ENCODE data around the gene KDM5A.

The KDM5A gene

GRCh38 chr12:272942-273341 lies 116.2 kb downstream of the KDM5A start:
- Histone ChIP-seq H3K9ac (ENCODE audit: low read length) (no peak overlapping the region), H3K4me1 (ENCODE audit: control insufficient read depth, insufficient read depth, low read length) (no peaks in the 10 kb centered on the region), H3K4me3 (ENCODE audit: low read depth, low read length) (no peak overlapping the region), H3K27me3 (ENCODE audit: control insufficient read depth, insufficient read depth, low read length) (no peaks in the 10 kb centered on the region), H3K27ac (ENCODE audit: low read depth, low read length) (no peak overlapping the region), H3K36me3 (ENCODE audit: control insufficient read depth, insufficient read depth, low read length) (no peaks in the 10 kb centered on the region), H3K9me3 (ENCODE audit: control insufficient read depth, insufficient read depth, low read depth, low read length) (no peaks in the 10 kb centered on the region)

GRCh38 chr12:271161-271560 lies 118.0 kb downstream of the KDM5A start:
- no peak overlapping the region for H3K4me3 ChIP-seq (ENCODE audit: low read depth, low read length)
- H3K27ac ChIP-seq (ENCODE audit: low read depth, low read length), result no peak overlapping the region
- H3K9ac ChIP-seq (ENCODE audit: low read length), result no peak overlapping the region
- no peaks in the 10 kb centered on the region for H3K36me3 ChIP-seq (ENCODE audit: control insufficient read depth, insufficient read depth, low read length)
- H3K4me1 ChIP-seq (ENCODE audit: control insufficient read depth, insufficient read depth, low read length), result no peaks in the 10 kb centered on the region
- no peaks in the 10 kb centered on the region for H3K27me3 ChIP-seq (ENCODE audit: control insufficient read depth, insufficient read depth, low read length)
- no peaks in the 10 kb centered on the region for H3K9me3 ChIP-seq (ENCODE audit: control insufficient read depth, insufficient read depth, low read depth, low read length)

GRCh38 chr12:269191-269590 lies 119.9 kb downstream of the KDM5A start:
- Histone ChIP-seq H3K4me1 (ENCODE audit: control insufficient read depth, insufficient read depth, low read length) (no peaks in the 10 kb centered on the region), H3K4me3 (ENCODE audit: low read depth, low read length) (no peak overlapping the region), H3K36me3 (ENCODE audit: control insufficient read depth, insufficient read depth, low read length) (no peaks in the 10 kb centered on the region), H3K27me3 (ENCODE audit: control insufficient read depth, insufficient read depth, low read length) (no peaks in the 10 kb centered on the region), H3K27ac (ENCODE audit: low read depth, low read length) (no peak overlapping the region), H3K9me3 (ENCODE audit: control insufficient read depth, insufficient read depth, low read depth, low read length) (no peaks in the 10 kb centered on the region), H3K9ac (ENCODE audit: low read length) (no peak overlapping the region)

GRCh38 chr12:268483-268840 lies 120.7 kb downstream of the KDM5A start:
- H3K4me3 ChIP-seq (ENCODE audit: low read depth, low read length), result no peak overlapping the region
- H3K4me1 ChIP-seq (ENCODE audit: control insufficient read depth, insufficient read depth, low read length), result no peaks in the 10 kb centered on the region; the same call in 1 of the 2 replicates
- no peak overlapping the region for H3K27ac ChIP-seq (ENCODE audit: low read depth, low read length)
- no peaks in the 10 kb centered on the region for H3K9me3 ChIP-seq (ENCODE audit: control insufficient read depth, insufficient read depth, low read depth, low read length)
- no peaks in the 10 kb centered on the region for H3K27me3 ChIP-seq (ENCODE audit: control insufficient read depth, insufficient read depth, low read length)
- no peak overlapping the region for H3K9ac ChIP-seq (ENCODE audit: low read length)
- H3K36me3 ChIP-seq (ENCODE audit: control insufficient read depth, insufficient read depth, low read length), result no peaks in the 10 kb centered on the region

- Histone ChIP-seq H3K36me3 (ENCODE audit: control insufficient read depth, insufficient read depth, low read length) (no peaks in the 10 kb centered on the region), H3K27ac (ENCODE audit: low read depth, low read length) (no peak overlapping the region), H3K4me1 (ENCODE audit: control insufficient read depth, insufficient read depth, low read length) (no peaks in the 10 kb centered on the region; the same call in 1 of the 2 replicates), H3K9me3 (ENCODE audit: control insufficient read depth, insufficient read depth, low read depth, low read length) (no peaks in the 10 kb centered on the region), H3K4me3 (ENCODE audit: low read depth, low read length) (no peak overlapping the region), H3K9ac (ENCODE audit: low read length) (no peak overlapping the region), H3K27me3 (ENCODE audit: control insufficient read depth, insufficient read depth, low read length) (no peaks in the 10 kb centered on the region)
Measured at GRCh38 chr12:267581-268482, 121.3 kb downstream of the KDM5A start.

- Histone ChIP-seq H3K27me3 (ENCODE audit: control insufficient read depth, insufficient read depth, low read length) (no peaks in the 10 kb centered on the region), H3K36me3 (ENCODE audit: control insufficient read depth, insufficient read depth, low read length) (no peaks in the 10 kb centered on the region), H3K4me1 (ENCODE audit: control insufficient read depth, insufficient read depth, low read length) (no peaks in the 10 kb centered on the region; the same call in 1 of the 2 replicates), H3K9me3 (ENCODE audit: control insufficient read depth, insufficient read depth, low read depth, low read length) (no peaks in the 10 kb centered on the region), H3K27ac (ENCODE audit: low read depth, low read length) (no peak overlapping the region), H3K9ac (ENCODE audit: low read length) (no peak overlapping the region), H3K4me3 (ENCODE audit: low read depth, low read length) (no peak overlapping the region)
Measured at GRCh38 chr12:265096-265495, 124.0 kb downstream of the KDM5A start.

GRCh38 chr12:264269-264668 lies 124.9 kb downstream of the KDM5A start:
- no peak overlapping the region for H3K4me3 ChIP-seq (ENCODE audit: low read depth, low read length)
- H3K27ac ChIP-seq (ENCODE audit: low read depth, low read length), result no peak overlapping the region
- H3K36me3 ChIP-seq (ENCODE audit: control insufficient read depth, insufficient read depth, low read length), result no peaks in the 10 kb centered on the region
- H3K27me3 ChIP-seq (ENCODE audit: control insufficient read depth, insufficient read depth, low read length), result peaks cover 5% of the 10 kb centered on the region; the same call in 1 of the 2 replicates
- no peaks in the 10 kb centered on the region; the same call in 1 of the 2 replicates for H3K4me1 ChIP-seq (ENCODE audit: control insufficient read depth, insufficient read depth, low read length)
- H3K9me3 ChIP-seq (ENCODE audit: control insufficient read depth, insufficient read depth, low read depth, low read length), result no peaks in the 10 kb centered on the region
- no peak overlapping the region for H3K9ac ChIP-seq (ENCODE audit: low read length)

GRCh38 chr12:263574-263973 lies 125.5 kb downstream of the KDM5A start:
- H3K9ac ChIP-seq (ENCODE audit: low read length), result no peak overlapping the region
- H3K27ac ChIP-seq (ENCODE audit: low read depth, low read length), result no peak overlapping the region
- no peaks in the 10 kb centered on the region for H3K9me3 ChIP-seq (ENCODE audit: control insufficient read depth, insufficient read depth, low read depth, low read length)
- H3K27me3 ChIP-seq (ENCODE audit: control insufficient read depth, insufficient read depth, low read length), result peaks cover 5% of the 10 kb centered on the region; the same call in 1 of the 2 replicates
- no peak overlapping the region for H3K4me3 ChIP-seq (ENCODE audit: low read depth, low read length)
- no peaks in the 10 kb centered on the region for H3K36me3 ChIP-seq (ENCODE audit: control insufficient read depth, insufficient read depth, low read length)
- H3K4me1 ChIP-seq (ENCODE audit: control insufficient read depth, insufficient read depth, low read length), result no peaks in the 10 kb centered on the region; the same call in 1 of the 2 replicates

- Histone ChIP-seq H3K27ac (ENCODE audit: low read depth, low read length) (no peak within 1 kb of the TSS), H3K9ac (ENCODE audit: low read length) (no peak within 1 kb of the TSS), H3K4me1 (ENCODE audit: control insufficient read depth, insufficient read depth, low read length) (no peaks in the 10 kb centered on the region; the same call in 1 of the 2 replicates), H3K4me3 (ENCODE audit: low read depth, low read length) (no peak within 1 kb of the TSS), H3K36me3 (ENCODE audit: control insufficient read depth, insufficient read depth, low read length) (no peaks in the 10 kb centered on the region), H3K9me3 (ENCODE audit: control insufficient read depth, insufficient read depth, low read depth, low read length) (no peaks in the 10 kb centered on the region), H3K27me3 (ENCODE audit: control insufficient read depth, insufficient read depth, low read length) (peaks cover 5% of the 10 kb centered on the region; the same call in 1 of the 2 replicates)
Measured at GRCh38 chr12:262817-263216, 126.3 kb downstream of the KDM5A start, which contains the start of gene SLC6A13. TSS of gene SLC6A13 (minus strand) at chr12:262836. CDS start at chr12:260052, 2,784 bp downstream.

- no peaks in the 10 kb centered on the region; the same call in 1 of the 2 replicates for H3K4me1 ChIP-seq (ENCODE audit: control insufficient read depth, insufficient read depth, low read length)
- no peak overlapping the region for H3K4me3 ChIP-seq (ENCODE audit: low read depth, low read length)
- H3K27ac ChIP-seq (ENCODE audit: low read depth, low read length), result no peak overlapping the region
- H3K27me3 ChIP-seq (ENCODE audit: control insufficient read depth, insufficient read depth, low read length), result peaks cover 5% of the 10 kb centered on the region; the same call in 1 of the 2 replicates
- H3K36me3 ChIP-seq (ENCODE audit: control insufficient read depth, insufficient read depth, low read length), result no peaks in the 10 kb centered on the region
- no peaks in the 10 kb centered on the region for H3K9me3 ChIP-seq (ENCODE audit: control insufficient read depth, insufficient read depth, low read depth, low read length)
- no peak overlapping the region for H3K9ac ChIP-seq (ENCODE audit: low read length)
Measured at GRCh38 chr12:262113-262512, 127.0 kb downstream of the KDM5A start.

GRCh38 chr12:257521-258321 lies 131.4 kb downstream of the KDM5A start:
- H3K27me3 ChIP-seq (ENCODE audit: control insufficient read depth, insufficient read depth, low read length), result peaks cover 5% of the 10 kb centered on the region; the same call in 1 of the 2 replicates
- no peaks in the 10 kb centered on the region for H3K9me3 ChIP-seq (ENCODE audit: control insufficient read depth, insufficient read depth, low read depth, low read length)
- H3K27ac ChIP-seq (ENCODE audit: low read depth, low read length), result no peak overlapping the region
- no peak overlapping the region for H3K4me3 ChIP-seq (ENCODE audit: low read depth, low read length)
- H3K36me3 ChIP-seq (ENCODE audit: control insufficient read depth, insufficient read depth, low read length), result no peaks in the 10 kb centered on the region
- no peak overlapping the region for H3K9ac ChIP-seq (ENCODE audit: low read length)
- H3K4me1 ChIP-seq (ENCODE audit: control insufficient read depth, insufficient read depth, low read length), result peaks cover 4% of the 10 kb centered on the region; the same call in 1 of the 2 replicates
